ENCODE results near the gene CARD8. TPM values are rescaled to one million over a fixed set of nuclear protein-coding genes. Genes with fewer than 3 reads are reported as not detected.

CARD8 gene
- total and polyA plus RNA-seq, 2 experiments from 2014 or later, result 16.6 to 17.1 TPM

DNA sequence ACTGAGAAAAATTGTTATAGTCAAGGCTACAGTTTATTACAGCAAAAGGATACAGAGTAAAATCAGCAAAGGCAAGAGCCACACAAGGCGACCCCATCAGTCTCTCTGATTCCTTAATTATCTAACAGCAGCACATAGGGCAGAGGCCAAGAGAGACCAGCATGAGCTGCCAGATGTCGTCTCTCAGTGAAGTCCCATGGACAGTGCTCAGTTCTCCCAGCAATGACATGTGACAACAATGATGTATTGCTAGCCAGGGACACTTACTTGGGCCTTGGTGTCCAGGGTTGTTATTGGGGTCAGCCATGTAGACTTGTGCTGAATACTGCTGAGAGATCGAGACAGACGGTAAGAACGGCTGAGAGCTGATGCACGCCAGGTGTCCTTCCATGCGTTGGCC is 63.0 kb downstream of the CARD8 start:
- H2AFZ ChIP-seq, result no peak overlapping the region
- no peak for ATAC-seq
- Mint-ChIP-seq H3K4me3 (no peak overlapping the region), H3K9me3 (peaks cover 20% of the 10 kb centered on the region; the same call in 2 of the 3 replicates), H3K36me3 (ENCODE audit: low read depth) (peaks cover 40% of the 10 kb centered on the region), H3K27me3 (ENCODE audit: insufficient read depth, low read depth, poor library complexity) (peaks cover 22% of the 10 kb centered on the region), H3K4me1 (peaks cover 27% of the 10 kb centered on the region), H3K27ac (no peak overlapping the region)
- no peaks in the 10 kb centered on the region; the same call in 1 of the 2 replicates for H3K4me1 ChIP-seq (ENCODE audit: insufficient read depth)
- no peaks in the 10 kb centered on the region; the same call in 1 of the 2 replicates for H3F3A ChIP-seq (replicated peaks; ENCODE audit: low read depth)
- H3K27me3 ChIP-seq (ENCODE audit: insufficient read depth), result no peaks in the 10 kb centered on the region
- H3K9me2 ChIP-seq (ENCODE audit: insufficient read depth), result no peaks in the 10 kb centered on the region; the same call in 1 of the 2 replicates
- TF ChIP-seq NANOG (IDR thresholded peaks at IDR 0.05; ENCODE audit: borderline replicate concordance), result no peak
- TF ChIP-seq, protein P1, sequence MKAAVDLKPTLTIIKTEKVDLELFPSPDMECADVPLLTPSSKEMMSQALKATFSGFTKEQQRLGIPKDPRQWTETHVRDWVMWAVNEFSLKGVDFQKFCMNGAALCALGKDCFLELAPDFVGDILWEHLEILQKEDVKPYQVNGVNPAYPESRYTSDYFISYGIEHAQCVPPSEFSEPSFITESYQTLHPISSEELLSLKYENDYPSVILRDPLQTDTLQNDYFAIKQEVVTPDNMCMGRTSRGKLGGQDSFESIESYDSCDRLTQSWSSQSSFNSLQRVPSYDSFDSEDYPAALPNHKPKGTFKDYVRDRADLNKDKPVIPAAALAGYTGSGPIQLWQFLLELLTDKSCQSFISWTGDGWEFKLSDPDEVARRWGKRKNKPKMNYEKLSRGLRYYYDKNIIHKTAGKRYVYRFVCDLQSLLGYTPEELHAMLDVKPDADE (IDR thresholded peaks at IDR 0.05), result no peak
- TF ChIP-seq ZNF114 (CRISPR knock-in tag; IDR thresholded peaks at IDR 0.05), result no peak
- no peak for TF ChIP-seq STAT1 (IDR thresholded peaks at IDR 0.05; ENCODE audit: unreplicated experiment)
- TF ChIP-seq, protein P2, sequence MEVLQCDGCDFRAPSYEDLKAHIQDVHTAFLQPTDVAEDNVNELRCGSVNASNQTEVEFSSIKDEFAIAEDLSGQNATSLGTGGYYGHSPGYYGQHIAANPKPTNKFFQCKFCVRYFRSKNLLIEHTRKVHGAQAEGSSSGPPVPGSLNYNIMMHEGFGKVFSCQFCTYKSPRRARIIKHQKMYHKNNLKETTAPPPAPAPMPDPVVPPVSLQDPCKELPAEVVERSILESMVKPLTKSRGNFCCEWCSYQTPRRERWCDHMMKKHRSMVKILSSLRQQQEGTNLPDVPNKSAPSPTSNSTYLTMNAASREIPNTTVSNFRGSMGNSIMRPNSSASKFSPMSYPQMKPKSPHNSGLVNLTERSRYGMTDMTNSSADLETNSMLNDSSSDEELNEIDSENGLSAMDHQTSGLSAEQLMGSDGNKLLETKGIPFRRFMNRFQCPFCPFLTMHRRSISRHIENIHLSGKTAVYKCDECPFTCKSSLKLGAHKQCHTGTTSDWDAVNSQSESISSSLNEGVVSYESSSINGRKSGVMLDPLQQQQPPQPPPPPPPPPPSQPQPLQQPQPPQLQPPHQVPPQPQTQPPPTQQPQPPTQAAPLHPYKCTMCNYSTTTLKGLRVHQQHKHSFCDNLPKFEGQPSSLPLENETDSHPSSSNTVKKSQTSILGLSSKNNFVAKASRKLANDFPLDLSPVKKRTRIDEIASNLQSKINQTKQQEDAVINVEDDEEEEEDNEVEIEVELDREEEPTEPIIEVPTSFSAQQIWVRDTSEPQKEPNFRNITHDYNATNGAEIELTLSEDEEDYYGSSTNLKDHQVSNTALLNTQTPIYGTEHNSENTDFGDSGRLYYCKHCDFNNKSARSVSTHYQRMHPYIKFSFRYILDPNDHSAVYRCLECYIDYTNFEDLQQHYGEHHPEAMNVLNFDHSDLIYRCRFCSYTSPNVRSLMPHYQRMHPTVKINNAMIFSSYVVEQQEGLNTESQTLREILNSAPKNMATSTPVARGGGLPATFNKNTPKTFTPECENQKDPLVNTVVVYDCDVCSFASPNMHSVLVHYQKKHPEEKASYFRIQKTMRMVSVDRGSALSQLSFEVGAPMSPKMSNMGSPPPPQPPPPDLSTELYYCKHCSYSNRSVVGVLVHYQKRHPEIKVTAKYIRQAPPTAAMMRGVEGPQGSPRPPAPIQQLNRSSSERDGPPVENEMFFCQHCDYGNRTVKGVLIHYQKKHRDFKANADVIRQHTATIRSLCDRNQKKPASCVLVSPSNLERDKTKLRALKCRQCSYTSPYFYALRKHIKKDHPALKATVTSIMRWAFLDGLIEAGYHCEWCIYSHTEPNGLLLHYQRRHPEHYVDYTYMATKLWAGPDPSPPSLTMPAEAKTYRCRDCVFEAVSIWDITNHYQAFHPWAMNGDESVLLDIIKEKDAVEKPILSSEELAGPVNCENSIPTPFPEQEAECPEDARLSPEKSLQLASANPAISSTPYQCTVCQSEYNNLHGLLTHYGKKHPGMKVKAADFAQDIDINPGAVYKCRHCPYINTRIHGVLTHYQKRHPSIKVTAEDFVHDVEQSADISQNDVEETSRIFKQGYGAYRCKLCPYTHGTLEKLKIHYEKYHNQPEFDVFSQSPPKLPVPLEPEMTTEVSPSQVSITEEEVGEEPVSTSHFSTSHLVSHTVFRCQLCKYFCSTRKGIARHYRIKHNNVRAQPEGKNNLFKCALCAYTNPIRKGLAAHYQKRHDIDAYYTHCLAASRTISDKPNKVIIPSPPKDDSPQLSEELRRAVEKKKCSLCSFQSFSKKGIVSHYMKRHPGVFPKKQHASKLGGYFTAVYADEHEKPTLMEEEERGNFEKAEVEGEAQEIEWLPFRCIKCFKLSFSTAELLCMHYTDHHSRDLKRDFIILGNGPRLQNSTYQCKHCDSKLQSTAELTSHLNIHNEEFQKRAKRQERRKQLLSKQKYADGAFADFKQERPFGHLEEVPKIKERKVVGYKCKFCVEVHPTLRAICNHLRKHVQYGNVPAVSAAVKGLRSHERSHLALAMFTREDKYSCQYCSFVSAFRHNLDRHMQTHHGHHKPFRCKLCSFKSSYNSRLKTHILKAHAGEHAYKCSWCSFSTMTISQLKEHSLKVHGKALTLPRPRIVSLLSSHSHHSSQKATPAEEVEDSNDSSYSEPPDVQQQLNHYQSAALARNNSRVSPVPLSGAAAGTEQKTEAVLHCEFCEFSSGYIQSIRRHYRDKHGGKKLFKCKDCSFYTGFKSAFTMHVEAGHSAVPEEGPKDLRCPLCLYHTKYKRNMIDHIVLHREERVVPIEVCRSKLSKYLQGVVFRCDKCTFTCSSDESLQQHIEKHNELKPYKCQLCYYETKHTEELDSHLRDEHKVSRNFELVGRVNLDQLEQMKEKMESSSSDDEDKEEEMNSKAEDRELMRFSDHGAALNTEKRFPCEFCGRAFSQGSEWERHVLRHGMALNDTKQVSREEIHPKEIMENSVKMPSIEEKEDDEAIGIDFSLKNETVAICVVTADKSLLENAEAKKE (CRISPR knock-in tag; IDR thresholded peaks at IDR 0.05), result no peak
- TF ChIP-seq CREB1 (CRISPR knock-in tag; IDR thresholded peaks at IDR 0.05; ENCODE audit: low read depth), result no peak
- no peak for TF ChIP-seq ZNF331 (CRISPR knock-in tag; IDR thresholded peaks at IDR 0.05; ENCODE audit: low read depth)
- TF ChIP-seq, protein P3, sequence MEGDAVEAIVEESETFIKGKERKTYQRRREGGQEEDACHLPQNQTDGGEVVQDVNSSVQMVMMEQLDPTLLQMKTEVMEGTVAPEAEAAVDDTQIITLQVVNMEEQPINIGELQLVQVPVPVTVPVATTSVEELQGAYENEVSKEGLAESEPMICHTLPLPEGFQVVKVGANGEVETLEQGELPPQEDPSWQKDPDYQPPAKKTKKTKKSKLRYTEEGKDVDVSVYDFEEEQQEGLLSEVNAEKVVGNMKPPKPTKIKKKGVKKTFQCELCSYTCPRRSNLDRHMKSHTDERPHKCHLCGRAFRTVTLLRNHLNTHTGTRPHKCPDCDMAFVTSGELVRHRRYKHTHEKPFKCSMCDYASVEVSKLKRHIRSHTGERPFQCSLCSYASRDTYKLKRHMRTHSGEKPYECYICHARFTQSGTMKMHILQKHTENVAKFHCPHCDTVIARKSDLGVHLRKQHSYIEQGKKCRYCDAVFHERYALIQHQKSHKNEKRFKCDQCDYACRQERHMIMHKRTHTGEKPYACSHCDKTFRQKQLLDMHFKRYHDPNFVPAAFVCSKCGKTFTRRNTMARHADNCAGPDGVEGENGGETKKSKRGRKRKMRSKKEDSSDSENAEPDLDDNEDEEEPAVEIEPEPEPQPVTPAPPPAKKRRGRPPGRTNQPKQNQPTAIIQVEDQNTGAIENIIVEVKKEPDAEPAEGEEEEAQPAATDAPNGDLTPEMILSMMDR (conservative IDR thresholded peaks at IDR 0.05; ENCODE audit: low read depth in 2 of 2), result no peak
- TF ChIP-seq EZH2phosphoT487 (IDR thresholded peaks at IDR 0.05; ENCODE audit: unreplicated experiment), result no peak
- TF ChIP-seq, protein P4, sequence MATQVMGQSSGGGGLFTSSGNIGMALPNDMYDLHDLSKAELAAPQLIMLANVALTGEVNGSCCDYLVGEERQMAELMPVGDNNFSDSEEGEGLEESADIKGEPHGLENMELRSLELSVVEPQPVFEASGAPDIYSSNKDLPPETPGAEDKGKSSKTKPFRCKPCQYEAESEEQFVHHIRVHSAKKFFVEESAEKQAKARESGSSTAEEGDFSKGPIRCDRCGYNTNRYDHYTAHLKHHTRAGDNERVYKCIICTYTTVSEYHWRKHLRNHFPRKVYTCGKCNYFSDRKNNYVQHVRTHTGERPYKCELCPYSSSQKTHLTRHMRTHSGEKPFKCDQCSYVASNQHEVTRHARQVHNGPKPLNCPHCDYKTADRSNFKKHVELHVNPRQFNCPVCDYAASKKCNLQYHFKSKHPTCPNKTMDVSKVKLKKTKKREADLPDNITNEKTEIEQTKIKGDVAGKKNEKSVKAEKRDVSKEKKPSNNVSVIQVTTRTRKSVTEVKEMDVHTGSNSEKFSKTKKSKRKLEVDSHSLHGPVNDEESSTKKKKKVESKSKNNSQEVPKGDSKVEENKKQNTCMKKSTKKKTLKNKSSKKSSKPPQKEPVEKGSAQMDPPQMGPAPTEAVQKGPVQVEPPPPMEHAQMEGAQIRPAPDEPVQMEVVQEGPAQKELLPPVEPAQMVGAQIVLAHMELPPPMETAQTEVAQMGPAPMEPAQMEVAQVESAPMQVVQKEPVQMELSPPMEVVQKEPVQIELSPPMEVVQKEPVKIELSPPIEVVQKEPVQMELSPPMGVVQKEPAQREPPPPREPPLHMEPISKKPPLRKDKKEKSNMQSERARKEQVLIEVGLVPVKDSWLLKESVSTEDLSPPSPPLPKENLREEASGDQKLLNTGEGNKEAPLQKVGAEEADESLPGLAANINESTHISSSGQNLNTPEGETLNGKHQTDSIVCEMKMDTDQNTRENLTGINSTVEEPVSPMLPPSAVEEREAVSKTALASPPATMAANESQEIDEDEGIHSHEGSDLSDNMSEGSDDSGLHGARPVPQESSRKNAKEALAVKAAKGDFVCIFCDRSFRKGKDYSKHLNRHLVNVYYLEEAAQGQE (IDR thresholded peaks at IDR 0.05; ENCODE audit: unreplicated experiment), result no peak
- TF ChIP-seq EZH2 (IDR thresholded peaks at IDR 0.05; ENCODE audit: low read depth, unreplicated experiment), result no peak
- no peak overlapping the region for H3K27ac ChIP-seq (ENCODE audit: low read depth)
- H4K20me1 ChIP-seq (replicated peaks; ENCODE audit: insufficient read depth), result no peaks in the 10 kb centered on the region
- H3K79me2 ChIP-seq (replicated peaks; ENCODE audit: insufficient read depth), result no peaks in the 10 kb centered on the region
- H3K4me2 ChIP-seq, result no peak overlapping the region
- no peak for DNase-seq (ENCODE audit: low spot score)
- H3K36me3 ChIP-seq (ENCODE audit: insufficient read depth), result no peaks in the 10 kb centered on the region
- no peak overlapping the region for H3K4me3 ChIP-seq

All from GM23338 (cell line).